K562 (cell line): ENCODE results near the gene POLRMT. TPM values are rescaled to one million over a fixed set of nuclear protein-coding genes. Genes with fewer than 3 reads are reported as not detected.
A peak's percentile ranks its signal among the peaks of the same experiment; 100 is the strongest.

Source experiments
- ATF1 ChIP-seq, 2 experiments: fragments of 450-650 bp in 1 of 2; IDR thresholded peaks; 2 replicates each; pipeline ENCODE4 v1.6.1; 2016; ENCODE audit warnings: missing compliant biosample characterization in 1 of 2, missing genetic modification characterization in 1 of 2
- CHD7 ChIP-seq: fragments of 200-600 bp; sonication (generic); IDR thresholded peaks from one replicate; pipeline ENCODE4 v1.6.1; 2012; ENCODE audit warnings: mild to moderate bottlenecking, low read depth, low read length, inconsistent platforms
- GTF2F1 ChIP-seq: IDR thresholded peaks from 2 replicates; pipeline ENCODE4 v1.6.1; 2011; ENCODE audit warnings: low read depth, low read length, improper control_type of control experiment
- KHSRP ChIP-seq: fragments of 450-650 bp; IDR thresholded peaks from 2 replicates; pipeline ENCODE4 v1.6.1; 2017
- NBN ChIP-seq: fragments of 450-650 bp; IDR thresholded peaks from 2 replicates; pipeline ENCODE4 v1.6.1; 2016; ENCODE audit warnings: low read depth, mild to moderate bottlenecking
- NFYB ChIP-seq: IDR thresholded peaks from 2 replicates; pipeline ENCODE4 v1.6.1; 2011; ENCODE audit warnings: mild to moderate bottlenecking, moderate library complexity; ENCODE audit not compliant: insufficient read length; ENCODE audit errors: extremely low read depth
- RBM14 ChIP-seq: fragments of 200-400 bp; formaldehyde crosslinking; IDR thresholded peaks from 2 replicates; pipeline ENCODE4 v1.6.1; 2018; ENCODE audit warnings: low read depth, mild to moderate bottlenecking, low read length, moderate library complexity, borderline replicate concordance; ENCODE audit not compliant: insufficient read depth
- RNF2 ChIP-seq: sonication (generic); IDR thresholded peaks from 2 replicates; pipeline ENCODE4 v1.6.1; 2016
- SMARCE1 ChIP-seq: fragments of 450-650 bp; IDR thresholded peaks from 2 replicates; pipeline ENCODE4 v1.7.1; 2016; ENCODE audit warnings: mild to moderate bottlenecking
- STAT6 ChIP-seq: sonication (generic); formaldehyde crosslinking; IDR thresholded peaks from 2 replicates; pipeline ENCODE4 v1.8.1; 2023; ENCODE audit warnings: mild to moderate bottlenecking, missing genetic modification reagents
- ZNF146 ChIP-seq: IDR thresholded peaks from one replicate; pipeline ENCODE4 v1.6.1; 2018; ENCODE audit warnings: missing compliant biosample characterization; ENCODE audit not compliant: unreplicated experiment
- ZNF311 ChIP-seq: fragments of 250-450 bp; sonication (Bioruptor Pico); IDR thresholded peaks from 2 replicates; pipeline ENCODE4 v1.4.0; 2020; ENCODE audit warnings: mild to moderate bottlenecking, moderate library complexity
- ZNF444 ChIP-seq: fragments of 250-450 bp; sonication (Bioruptor Pico); IDR thresholded peaks from 2 replicates; pipeline ENCODE4 v1.4.0; 2020; ENCODE audit warnings: mild to moderate bottlenecking, moderate library complexity
- ZNF57 ChIP-seq: fragments of 450-650 bp; formaldehyde crosslinking; IDR thresholded peaks from 2 replicates; pipeline ENCODE4 v1.4.0; 2020; ENCODE audit warnings: mild to moderate bottlenecking, moderate library complexity
- ZNF668 ChIP-seq: fragments of 250-450 bp; sonication (Bioruptor Pico); IDR thresholded peaks from 2 replicates; pipeline ENCODE4 v1.8.0; 2022; ENCODE audit warnings: mild to moderate bottlenecking, inconsistent platforms
- polyA plus RNA-seq, 8 experiments: library from polyadenylated mRNA; depleted of rRNA in 4 of 8; stranded (reverse) in 5 of 8; unstranded in 3 of 8; fragments of >200 nt; fragmentation: Nextera tagmentation in 2 of 8; fragmentation: Illumina TruSeq in 1 of 8; extraction: Ambion mirVana in 2 of 8; extraction: Trizol in 1 of 8; gene quantifications; 2 replicates each; pipeline versions ENCODE4 v1.2.1 to v1.2.3, GENCODE V29; 2011 to 2014; ENCODE audit warnings: inconsistent platforms in 1 of 8, missing spikeins in 1 of 8
- total RNA-seq, 7 experiments: library from RNA; depleted of rRNA in 6 of 7; stranded (reverse); fragments of >200 nt in 6 of 7; fragmentation: Illumina TruSeq in 2 of 7; extraction: Trizol in 2 of 7; gene quantifications; 2 replicates each; pipeline versions ENCODE4 v1.2.1 to v1.2.3, GENCODE V29; 2011 to 2021; ENCODE audit warnings: low replicate concordance in 1 of 7

The POLRMT gene
- total and polyA plus RNA-seq, 9 of the 15 experiments (the other 6 are each of a cell fraction or from before 2014, with no cell fraction given), result 30.3 to 144 (median 68.0) TPM

- TF ChIP-seq CHD7 (no peak), STAT6 (CRISPR knock-in tag) (no peak), SMARCE1 (peak; percentile 65), NFYB (no peak), GTF2F1 (no peak), NBN (no peak), KHSRP (no peak), RBM14 (no peak), RNF2 (no peak), ATF1 (CRISPR knock-in tag; IDR thresholded peaks at IDR 0.05) (peak; percentile 44), ATF1 (tag; IDR thresholded peaks at IDR 0.05) (0 out of 2 replicates have a peak, but pooled peaks have one; percentile 41), ZNF57 (CRISPR knock-in tag) (no peak), ZNF311 (no peak), ZNF444 (no peak), ZNF668 (no peak), ZNF146 (CRISPR knock-in tag) (no peak)
Measured at GRCh38 chr19:680287-681028, 47.1 kb upstream of the POLRMT start (continued).
